ENCODE data around the gene PTGES.

PTGES gene

DNA sequence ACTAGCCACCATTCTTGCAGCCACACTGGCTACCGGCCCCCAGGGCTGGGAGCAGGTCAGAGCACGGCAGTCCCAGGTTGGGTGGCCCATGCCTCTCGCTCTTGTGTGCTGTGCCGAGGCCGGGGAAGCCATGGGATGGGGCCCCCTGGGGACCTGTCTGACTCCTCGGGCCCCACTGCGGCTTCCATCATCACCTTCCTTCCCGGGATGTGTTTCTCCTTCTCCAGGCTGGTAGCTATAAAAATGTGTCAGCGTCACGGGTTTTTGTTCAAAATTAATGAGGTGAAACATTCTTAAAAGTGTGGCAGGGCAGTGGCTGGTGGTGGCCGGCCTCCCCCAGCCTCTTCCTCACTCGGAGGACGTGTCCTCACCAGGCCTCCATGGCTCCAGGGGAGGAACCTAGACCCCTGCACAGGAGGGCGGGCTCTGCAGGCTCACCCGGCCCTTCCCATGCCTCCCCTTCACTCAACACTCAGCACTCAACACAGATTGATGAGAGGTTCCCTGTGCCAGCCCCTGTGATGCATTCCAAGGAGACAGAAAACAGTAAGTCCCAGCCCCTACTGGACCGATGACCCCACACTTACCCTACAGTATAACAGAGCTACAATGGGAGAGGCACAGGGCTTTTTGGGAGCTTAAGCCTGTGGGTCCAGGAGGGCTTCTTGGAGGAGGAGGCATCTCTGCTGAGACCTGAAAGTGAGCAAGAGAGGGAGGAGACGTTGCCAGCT, 43.2 kb downstream of the PTGES start:
- no peak for DNase-seq (ENCODE audit: low read depth)
- TF ChIP-seq, protein P1, sequence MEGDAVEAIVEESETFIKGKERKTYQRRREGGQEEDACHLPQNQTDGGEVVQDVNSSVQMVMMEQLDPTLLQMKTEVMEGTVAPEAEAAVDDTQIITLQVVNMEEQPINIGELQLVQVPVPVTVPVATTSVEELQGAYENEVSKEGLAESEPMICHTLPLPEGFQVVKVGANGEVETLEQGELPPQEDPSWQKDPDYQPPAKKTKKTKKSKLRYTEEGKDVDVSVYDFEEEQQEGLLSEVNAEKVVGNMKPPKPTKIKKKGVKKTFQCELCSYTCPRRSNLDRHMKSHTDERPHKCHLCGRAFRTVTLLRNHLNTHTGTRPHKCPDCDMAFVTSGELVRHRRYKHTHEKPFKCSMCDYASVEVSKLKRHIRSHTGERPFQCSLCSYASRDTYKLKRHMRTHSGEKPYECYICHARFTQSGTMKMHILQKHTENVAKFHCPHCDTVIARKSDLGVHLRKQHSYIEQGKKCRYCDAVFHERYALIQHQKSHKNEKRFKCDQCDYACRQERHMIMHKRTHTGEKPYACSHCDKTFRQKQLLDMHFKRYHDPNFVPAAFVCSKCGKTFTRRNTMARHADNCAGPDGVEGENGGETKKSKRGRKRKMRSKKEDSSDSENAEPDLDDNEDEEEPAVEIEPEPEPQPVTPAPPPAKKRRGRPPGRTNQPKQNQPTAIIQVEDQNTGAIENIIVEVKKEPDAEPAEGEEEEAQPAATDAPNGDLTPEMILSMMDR (IDR thresholded peaks at IDR 0.05; ENCODE audit: low read depth, low read length, missing control alignments) = no peak
- no peak overlapping the region for H3K4me3 ChIP-seq (ENCODE audit: low read depth, low read length)

DNA sequence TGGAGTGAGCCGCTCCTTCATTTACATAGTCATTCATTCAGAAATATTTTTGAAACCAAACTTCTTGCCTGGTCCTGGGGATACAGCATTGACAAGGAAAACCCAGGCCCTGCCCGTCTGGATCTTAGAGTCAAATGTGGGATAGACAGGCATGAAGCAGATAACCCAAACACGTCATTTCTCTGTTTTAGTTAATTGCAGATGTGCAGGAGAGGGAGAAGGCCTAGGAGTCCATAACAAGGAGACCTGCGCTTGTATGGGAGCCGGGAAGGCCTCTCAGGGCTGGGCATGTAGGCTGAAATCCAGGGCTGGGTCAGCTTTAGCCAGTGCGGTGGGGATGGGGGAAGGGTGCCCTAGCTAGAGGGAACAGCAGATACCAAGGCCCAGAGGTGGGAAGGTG, 44.0 kb downstream of the PTGES start:
- H3K4me3 ChIP-seq (ENCODE audit: low read depth, low read length) = no peak overlapping the region
- TF ChIP-seq, protein P1 (IDR thresholded peaks at IDR 0.05; ENCODE audit: low read depth, low read length, missing control alignments) = no peak
- no peak for DNase-seq (ENCODE audit: low read depth)

DNA sequence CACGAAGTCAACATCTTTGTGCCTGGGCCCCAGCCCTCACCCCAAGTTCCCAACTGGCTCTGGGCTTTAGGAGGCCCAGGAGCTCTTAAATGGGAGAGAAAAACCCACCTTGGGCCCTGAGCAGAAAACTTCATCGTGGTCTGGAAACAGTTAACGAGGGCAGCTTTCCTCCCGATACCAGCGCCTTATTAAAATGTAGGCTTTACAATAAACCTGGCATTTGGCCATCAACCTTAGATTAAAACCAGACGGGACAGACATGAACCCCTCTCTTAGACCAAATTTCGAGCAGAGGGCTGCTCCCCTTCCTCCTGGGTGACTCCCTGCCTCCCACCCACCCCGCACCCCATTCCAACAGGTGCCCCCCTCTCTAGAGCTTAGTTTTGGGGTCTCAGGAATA, 48.0 kb downstream of the PTGES start:
- TF ChIP-seq, protein P1 (IDR thresholded peaks at IDR 0.05; ENCODE audit: low read depth, low read length, missing control alignments) = no peak
- DNase-seq (ENCODE audit: low read depth) = no peak
- H3K4me3 ChIP-seq (ENCODE audit: low read depth, low read length) = no peak overlapping the region

DNA sequence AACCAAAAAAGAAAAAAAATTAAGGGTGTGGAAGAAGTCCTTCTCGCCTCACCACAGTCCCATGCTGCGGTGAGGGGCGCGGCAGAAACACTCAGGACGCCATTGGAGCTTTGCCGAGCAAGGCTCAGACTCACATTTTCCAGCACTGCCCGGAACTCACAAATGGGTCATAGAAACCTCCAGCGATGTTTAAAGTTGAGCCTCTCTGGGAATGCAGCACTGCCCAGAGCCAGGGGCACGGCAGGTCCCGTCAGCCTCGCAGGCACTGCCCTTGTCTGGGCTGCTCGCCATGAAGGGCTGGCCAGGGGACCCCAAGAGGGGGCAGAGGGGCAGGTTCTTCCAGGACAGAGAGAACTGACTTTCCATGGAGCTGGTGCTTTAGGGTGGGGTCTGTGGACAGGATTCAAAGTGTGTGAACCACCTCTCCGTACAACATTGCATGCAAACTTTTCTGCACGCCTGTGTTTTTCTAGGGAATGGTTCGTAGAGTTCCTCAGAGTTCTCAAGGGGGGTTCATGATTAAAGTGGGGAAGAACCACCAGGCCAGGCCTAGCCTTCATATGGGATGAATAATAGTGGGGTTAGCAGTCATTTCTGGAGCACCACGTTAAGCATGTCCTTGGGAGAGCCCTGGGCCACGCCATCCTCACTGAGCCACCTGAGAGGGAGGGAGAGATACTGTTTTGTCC, 49.0 kb downstream of the PTGES start:
- no peak overlapping the region for H3K4me3 ChIP-seq (ENCODE audit: low read depth, low read length)
- no peak for DNase-seq (ENCODE audit: low read depth)

DNA sequence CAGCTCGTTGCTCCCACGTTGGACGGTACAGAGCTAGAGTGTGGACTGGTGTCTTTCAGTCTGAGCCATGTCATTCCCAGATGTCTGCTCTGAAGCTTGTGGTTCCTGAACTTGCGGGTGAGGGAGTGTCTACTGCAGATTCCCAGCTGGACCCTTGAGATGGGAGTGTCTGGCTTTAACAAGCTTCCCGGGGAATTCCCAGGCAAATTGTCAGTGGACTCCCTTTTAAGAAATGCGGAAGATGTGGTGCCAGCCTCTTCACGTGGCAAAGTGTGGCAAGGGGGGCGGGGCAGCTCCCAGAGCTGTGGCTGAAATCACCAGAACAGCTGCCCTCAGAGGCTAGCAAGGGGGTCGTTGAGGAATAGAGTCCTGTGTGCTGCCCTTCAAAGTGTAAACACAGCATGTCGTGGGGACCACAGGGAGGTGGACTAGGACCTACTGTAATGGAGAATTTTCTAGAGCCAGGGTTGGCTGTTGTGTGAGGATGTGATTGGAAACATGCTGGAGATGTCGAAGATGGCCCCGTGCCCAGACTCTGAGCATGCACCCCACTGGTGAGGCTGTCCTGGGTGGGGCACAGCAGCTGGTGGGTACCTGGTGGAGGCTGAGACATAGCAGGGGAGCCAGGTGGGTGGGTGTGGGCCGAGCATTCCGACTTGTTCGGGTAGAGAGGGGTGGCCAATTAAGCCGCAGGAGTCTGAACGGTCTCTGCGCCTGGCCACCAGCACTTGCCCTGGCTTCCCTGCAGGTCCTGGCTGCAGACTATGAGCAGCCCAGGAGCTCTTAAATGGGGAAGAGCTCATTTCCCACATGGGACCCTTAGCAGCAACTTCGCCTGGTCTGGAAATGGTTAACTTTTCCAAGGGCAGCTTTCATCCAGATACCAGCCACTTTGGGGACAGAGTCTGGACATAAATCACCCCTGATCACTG, 50.0 kb downstream of the PTGES start:
- DNase-seq (ENCODE audit: low read depth) = no peak
- TF ChIP-seq, protein P1 (IDR thresholded peaks at IDR 0.05; ENCODE audit: low read depth, low read length, missing control alignments) = no peak
- no peak overlapping the region for H3K4me3 ChIP-seq (ENCODE audit: low read depth, low read length)

More for the DNA sequence above, 49.0 kb downstream of the PTGES start:
- TF ChIP-seq, protein P1 (IDR thresholded peaks at IDR 0.05; ENCODE audit: low read depth, low read length, missing control alignments) = no peak

DNA sequence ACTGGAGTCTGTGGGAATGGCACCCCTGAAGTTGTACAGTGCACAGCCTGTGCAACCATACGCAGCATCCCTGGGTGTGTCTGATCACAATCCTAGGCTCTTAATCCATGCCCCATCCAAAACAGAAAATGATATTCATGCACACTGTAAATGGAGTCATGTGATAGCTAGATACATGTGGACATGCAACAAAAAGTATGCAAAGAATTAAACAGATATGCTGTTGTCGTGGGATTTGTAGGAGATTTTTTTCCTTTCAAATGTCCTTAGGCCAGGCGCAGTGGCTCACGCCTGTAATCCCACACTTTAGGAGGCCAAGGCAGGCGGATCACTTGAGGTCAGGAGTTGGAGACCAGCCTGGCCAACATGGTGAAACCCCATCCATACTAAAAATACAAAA, 51.3 kb downstream of the PTGES start:
- no peak overlapping the region for H3K4me3 ChIP-seq (ENCODE audit: low read depth, low read length)
- TF ChIP-seq, protein P1 (IDR thresholded peaks at IDR 0.05; ENCODE audit: low read depth, low read length, missing control alignments) = no peak
- DNase-seq (ENCODE audit: low read depth) = no peak
